ENCODE data around the gene KIAA0513.

The KIAA0513 gene

GRCh38 chr16:85083051-85083639 lies 55.5 kb downstream of the KIAA0513 start:
- DNase-seq (ENCODE audit: extremely low read depth, insufficient read length) = peak; percentile 42
- Histone ChIP-seq H3K4me3 (replicated peaks; ENCODE audit: low read depth, low read length) (no peak overlapping the region), H3K36me3 (ENCODE audit: control insufficient read depth, insufficient read depth, low read length) (no peaks in the 10 kb centered on the region; the same call in 1 of the 2 replicates), H3K27me3 (replicated peaks; ENCODE audit: control insufficient read depth, insufficient read depth, low read length) (no peaks in the 10 kb centered on the region)
- TF ChIP-seq CTCF (IDR thresholded peaks at IDR 0.05; ENCODE audit: insufficient read depth, low read length, poor library complexity, severe bottlenecking) = no peak

GRCh38 chr16:85084841-85085510 lies 57.4 kb downstream of the KIAA0513 start:
- Histone ChIP-seq H3K27me3 (replicated peaks; ENCODE audit: control insufficient read depth, insufficient read depth, low read length) (no peaks in the 10 kb centered on the region), H3K36me3 (ENCODE audit: control insufficient read depth, insufficient read depth, low read length) (no peaks in the 10 kb centered on the region; the same call in 1 of the 2 replicates), H3K4me3 (replicated peaks; ENCODE audit: low read depth, low read length) (no peak overlapping the region)
- DNase-seq (ENCODE audit: extremely low read depth, insufficient read length) = no peak
- no peak for TF ChIP-seq CTCF (IDR thresholded peaks at IDR 0.05; ENCODE audit: insufficient read depth, low read length, poor library complexity, severe bottlenecking)

- Histone ChIP-seq H3K27me3 (replicated peaks; ENCODE audit: control insufficient read depth, insufficient read depth, low read length) (no peaks in the 10 kb centered on the region), H3K4me3 (replicated peaks; ENCODE audit: low read depth, low read length) (no peak overlapping the region), H3K36me3 (ENCODE audit: control insufficient read depth, insufficient read depth, low read length) (no peaks in the 10 kb centered on the region; the same call in 1 of the 2 replicates)
- TF ChIP-seq CTCF (IDR thresholded peaks at IDR 0.05; ENCODE audit: insufficient read depth, low read length, poor library complexity, severe bottlenecking) = no peak
- no peak for DNase-seq (ENCODE audit: extremely low read depth, insufficient read length)
Observed at GRCh38 chr16:85085721-85086120, 58.1 kb downstream of the KIAA0513 start.

GRCh38 chr16:85086347-85087291 lies 59.0 kb downstream of the KIAA0513 start:
- no peak overlapping the region for H3K4me3 ChIP-seq (replicated peaks; ENCODE audit: low read depth, low read length)
- no peaks in the 10 kb centered on the region; the same call in 1 of the 2 replicates for H3K36me3 ChIP-seq (ENCODE audit: control insufficient read depth, insufficient read depth, low read length)
- peak; percentile 60 for DNase-seq (ENCODE audit: extremely low read depth, insufficient read length)
- no peaks in the 10 kb centered on the region for H3K27me3 ChIP-seq (replicated peaks; ENCODE audit: control insufficient read depth, insufficient read depth, low read length)
- peak; percentile 74 for TF ChIP-seq CTCF (IDR thresholded peaks at IDR 0.05; ENCODE audit: insufficient read depth, low read length, poor library complexity, severe bottlenecking)

- TF ChIP-seq CTCF (IDR thresholded peaks at IDR 0.05; ENCODE audit: insufficient read depth, low read length, poor library complexity, severe bottlenecking) = no peak
- Histone ChIP-seq H3K4me3 (replicated peaks; ENCODE audit: low read depth, low read length) (no peak overlapping the region), H3K36me3 (ENCODE audit: control insufficient read depth, insufficient read depth, low read length) (no peaks in the 10 kb centered on the region; the same call in 1 of the 2 replicates), H3K27me3 (replicated peaks; ENCODE audit: control insufficient read depth, insufficient read depth, low read length) (no peaks in the 10 kb centered on the region)
- DNase-seq (ENCODE audit: extremely low read depth, insufficient read length) = no peak
Observed at GRCh38 chr16:85087899-85088569, 60.4 kb downstream of the KIAA0513 start.
